GM12878 (cell line): ENCODE data around the gene SLIT2.

ENCODE experiments used
- MYB ChIP-seq: fragments of 150-350 bp; IDR thresholded peaks from 2 replicates; pipeline ENCODE4 v1.6.1; 2014; ENCODE audit warnings: mild to moderate bottlenecking, low read depth, low read length, borderline replicate concordance
- ZNF217 ChIP-seq: fragments of 450-650 bp; IDR thresholded peaks from 2 replicates; pipeline ENCODE4 v1.6.1; 2017; ENCODE audit warnings: antibody characterized with exemption, mild to moderate bottlenecking
- TF ChIP-seq, protein P1 (sequence below), 3 experiments: IDR thresholded peaks in 2 of 3; conservative IDR thresholded peaks in 1 of 3; 2 replicates each; pipeline ENCODE4 v1.5.1; 2011; ENCODE audit warnings: low read depth in 3 of 3, low read length in 3 of 3, mild to moderate bottlenecking in 3 of 3, control low read depth in 2 of 3, moderate library complexity in 2 of 3, inconsistent platforms in 1 of 3, mixed read lengths in 1 of 3; ENCODE audit not compliant: control insufficient read depth in 2 of 3, insufficient read depth in 1 of 3; ENCODE audit errors: extremely low read depth in 1 of 3

DNA sequence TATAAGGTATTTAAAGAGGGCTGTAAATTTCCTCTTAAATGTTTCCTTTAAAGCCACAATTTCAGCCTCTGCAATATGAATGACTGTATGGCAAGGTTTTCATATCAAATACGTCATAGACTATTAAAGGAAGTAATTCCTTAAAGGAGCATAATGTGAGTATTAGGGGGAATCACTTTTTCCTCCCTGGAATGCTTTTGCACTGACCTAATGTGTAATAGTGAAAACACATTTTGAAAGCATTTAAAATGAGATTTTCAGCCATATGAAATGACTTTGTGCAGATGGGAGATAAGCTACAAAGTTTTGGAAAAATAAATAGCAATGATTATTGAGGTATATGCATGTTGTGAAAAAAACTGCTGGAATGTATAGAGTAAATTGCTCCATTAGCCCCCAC, 17.6 kb downstream of the SLIT2 start:
- TF ChIP-seq, protein P1, sequence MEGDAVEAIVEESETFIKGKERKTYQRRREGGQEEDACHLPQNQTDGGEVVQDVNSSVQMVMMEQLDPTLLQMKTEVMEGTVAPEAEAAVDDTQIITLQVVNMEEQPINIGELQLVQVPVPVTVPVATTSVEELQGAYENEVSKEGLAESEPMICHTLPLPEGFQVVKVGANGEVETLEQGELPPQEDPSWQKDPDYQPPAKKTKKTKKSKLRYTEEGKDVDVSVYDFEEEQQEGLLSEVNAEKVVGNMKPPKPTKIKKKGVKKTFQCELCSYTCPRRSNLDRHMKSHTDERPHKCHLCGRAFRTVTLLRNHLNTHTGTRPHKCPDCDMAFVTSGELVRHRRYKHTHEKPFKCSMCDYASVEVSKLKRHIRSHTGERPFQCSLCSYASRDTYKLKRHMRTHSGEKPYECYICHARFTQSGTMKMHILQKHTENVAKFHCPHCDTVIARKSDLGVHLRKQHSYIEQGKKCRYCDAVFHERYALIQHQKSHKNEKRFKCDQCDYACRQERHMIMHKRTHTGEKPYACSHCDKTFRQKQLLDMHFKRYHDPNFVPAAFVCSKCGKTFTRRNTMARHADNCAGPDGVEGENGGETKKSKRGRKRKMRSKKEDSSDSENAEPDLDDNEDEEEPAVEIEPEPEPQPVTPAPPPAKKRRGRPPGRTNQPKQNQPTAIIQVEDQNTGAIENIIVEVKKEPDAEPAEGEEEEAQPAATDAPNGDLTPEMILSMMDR (IDR thresholded peaks at IDR 0.05 in 2 of 3, conservative IDR thresholded peaks at IDR 0.05 in 1 of 3; ENCODE audit: control insufficient read depth in 2 of 3, extremely low read depth in 1 of 3, insufficient read depth in 1 of 3, low read depth in 3 of 3, low read length in 3 of 3), result no peak
- no peak for TF ChIP-seq MYB
- TF ChIP-seq ZNF217, result no peak
